Right renal pelvis (tissue), 4 donors: Measurements from ENCODE around the gene OR5AU1. TPM values are rescaled to one million over a fixed set of nuclear protein-coding genes. Genes with fewer than 3 reads are reported as not detected.

Experiments
- DNase-seq, 4 donors: peaks; one replicate each; pipeline ENCODE4 v3.0.0-alpha.2; 2013; ENCODE audit warnings: low read depth in 4 of 4, low spot score in 3 of 4, missing footprints in 1 of 4
- polyA plus RNA-seq, 4 donors: library from polyadenylated mRNA; unstranded; fragments of 120-200 nt; gene quantifications; one replicate each; pipeline ENCODE4 v1.2.1, GENCODE V29; 2013; ENCODE audit not compliant: insufficient read length in 4 of 4

OR5AU1 gene
- under 1 TPM in 3 of 4 donors, not detected in 1; 0.01 to 0.05 (median 0.03) TPM for polyA plus RNA-seq

DNA sequence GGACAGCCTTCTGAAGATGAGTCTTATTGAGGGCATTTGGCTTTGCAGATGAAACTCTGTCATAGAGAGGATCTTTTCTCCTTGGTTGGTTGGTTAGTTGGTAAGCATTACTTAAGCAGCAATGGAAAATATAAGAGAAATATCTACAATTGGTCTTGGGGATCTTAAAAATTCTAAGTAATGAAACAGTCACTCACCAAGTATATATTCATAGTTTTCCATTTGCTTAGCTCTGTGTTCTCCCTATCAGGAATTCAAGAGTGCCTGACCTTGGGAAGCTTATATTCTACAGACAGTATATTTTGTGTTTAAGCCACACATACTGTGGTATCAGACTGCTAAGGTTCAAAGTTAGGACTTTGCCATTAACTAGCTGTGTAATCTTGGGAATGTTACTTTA, at the start of gene OR5AU1:
TSS of gene OR5AU1 (minus strand) at position 101 of the 400 bp plus-strand sequence. CDS start 191 bp downstream, outside the sequence.
- no peak for DNase-seq

GRCh38 chr14:21205026-21205677, 49.3 kb upstream of the OR5AU1 start:
- no peak for DNase-seq

- no peak for DNase-seq
These were observed 48.5 kb upstream of the OR5AU1 start for GRCh38 chr14:21204167-21205025.

DNA sequence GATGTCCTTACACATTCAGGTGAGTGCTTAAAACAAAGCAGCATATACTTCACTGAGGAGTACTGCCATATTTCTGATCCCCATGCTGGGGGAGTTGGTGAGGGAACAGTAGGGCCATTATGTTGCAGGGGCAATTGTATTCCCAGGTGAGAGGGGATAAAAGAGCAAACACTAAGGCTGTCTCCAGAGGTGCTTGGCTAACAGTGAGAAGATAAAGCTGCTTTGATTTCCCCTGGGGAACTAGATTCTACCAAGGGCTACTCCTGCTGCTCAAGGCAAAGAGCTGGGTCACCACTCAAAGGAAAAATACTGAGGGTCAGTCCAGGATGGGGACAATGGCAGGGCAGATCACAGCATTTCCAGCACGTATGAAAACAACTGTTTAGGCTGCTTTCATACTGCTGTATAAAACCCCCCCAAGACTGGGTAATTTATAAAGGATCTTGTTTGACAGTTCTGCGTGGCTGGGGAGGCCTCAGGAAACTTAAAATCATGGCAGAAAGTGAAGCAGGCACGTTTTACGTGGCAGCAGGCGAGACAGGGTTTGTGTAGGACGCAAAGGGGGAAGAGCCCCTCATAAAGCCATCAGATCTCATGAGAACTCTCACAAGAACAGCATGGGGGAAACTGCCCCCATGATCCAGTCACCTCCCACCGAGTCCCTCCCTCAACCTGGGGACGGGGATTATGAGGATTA, 47.8 kb upstream of the OR5AU1 start:
- no peak for DNase-seq

DNA sequence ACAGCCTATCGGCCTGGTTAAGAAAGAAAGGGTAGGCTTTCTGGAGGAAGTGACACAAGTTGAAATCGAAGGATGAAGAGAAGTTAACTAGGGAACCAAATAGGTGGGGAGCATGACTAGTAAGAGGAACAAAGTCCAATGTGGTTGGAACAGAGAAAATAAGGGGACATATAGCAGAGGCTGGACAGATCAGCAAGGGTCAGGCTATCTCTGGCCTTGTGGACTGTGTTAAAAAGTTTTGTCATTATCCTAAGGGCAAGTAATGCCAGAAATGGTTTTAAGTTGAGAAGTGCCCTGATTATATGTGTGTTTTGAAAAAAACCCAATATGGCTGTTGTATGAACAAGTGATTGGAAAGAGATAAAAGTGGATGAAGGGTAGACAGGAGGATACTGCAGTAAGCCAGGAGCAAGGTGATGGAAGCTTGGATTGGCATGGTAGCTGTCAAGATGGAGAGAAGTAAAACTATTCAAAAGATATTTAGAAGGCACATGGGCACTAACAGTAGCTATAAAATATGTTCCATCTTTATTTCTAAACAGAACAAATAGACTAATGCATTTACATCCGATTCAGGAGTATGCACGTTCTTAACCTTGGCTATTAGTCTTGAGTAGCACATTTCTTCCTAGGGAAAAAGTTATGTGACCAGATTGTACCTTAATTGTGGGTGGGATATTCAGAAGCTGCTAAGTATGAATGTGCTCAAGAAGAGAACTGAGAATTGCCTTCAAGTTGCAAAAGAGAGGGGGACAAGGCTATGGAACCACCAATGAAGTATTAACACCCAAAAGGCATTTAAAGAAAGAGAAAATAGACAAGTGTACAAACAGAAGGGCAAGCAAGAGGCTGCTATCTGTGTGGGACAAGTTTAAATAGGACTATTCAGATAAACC, 46.8 kb upstream of the OR5AU1 start:
- DNase-seq: no peak

- no peak for DNase-seq
These were observed 46.0 kb upstream of the OR5AU1 start for GRCh38 chr14:21201732-21202462.

DNA sequence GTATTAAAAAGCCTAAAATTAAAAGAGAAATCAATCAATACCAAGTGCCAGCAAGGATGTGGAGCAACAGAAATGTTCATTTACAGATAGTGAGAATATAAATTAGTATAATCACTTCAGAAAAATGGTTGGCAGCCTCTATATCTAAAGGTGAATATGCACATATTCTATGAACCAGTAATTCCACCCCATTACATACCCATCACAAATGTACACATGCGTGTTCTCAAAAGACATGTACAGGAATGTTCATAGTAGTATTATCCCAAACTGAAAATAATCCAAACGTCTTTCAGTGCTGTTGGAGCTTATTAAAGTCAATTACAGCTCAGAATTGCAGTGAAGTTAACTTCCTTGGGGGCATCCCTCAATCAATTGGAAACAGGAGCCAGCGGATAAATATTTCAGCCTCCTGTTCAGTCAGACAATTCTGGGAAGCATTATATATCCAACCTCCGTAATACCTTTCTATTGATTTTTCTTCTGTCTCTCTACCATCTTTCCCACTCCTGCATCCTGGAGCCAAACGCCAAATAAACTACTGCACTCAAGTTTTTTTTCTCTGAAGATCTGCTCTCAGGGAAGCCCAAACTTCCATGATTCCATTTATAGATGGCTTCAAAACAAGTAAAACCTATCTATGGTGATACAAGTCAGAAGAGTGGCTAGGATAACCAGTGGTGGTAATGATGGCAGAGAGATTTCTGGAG, 45.0 kb upstream of the OR5AU1 start:
- no peak for DNase-seq

- no peak for DNase-seq
These were observed 44.0 kb upstream of the OR5AU1 start for GRCh38 chr14:21199611-21200560.

DNA sequence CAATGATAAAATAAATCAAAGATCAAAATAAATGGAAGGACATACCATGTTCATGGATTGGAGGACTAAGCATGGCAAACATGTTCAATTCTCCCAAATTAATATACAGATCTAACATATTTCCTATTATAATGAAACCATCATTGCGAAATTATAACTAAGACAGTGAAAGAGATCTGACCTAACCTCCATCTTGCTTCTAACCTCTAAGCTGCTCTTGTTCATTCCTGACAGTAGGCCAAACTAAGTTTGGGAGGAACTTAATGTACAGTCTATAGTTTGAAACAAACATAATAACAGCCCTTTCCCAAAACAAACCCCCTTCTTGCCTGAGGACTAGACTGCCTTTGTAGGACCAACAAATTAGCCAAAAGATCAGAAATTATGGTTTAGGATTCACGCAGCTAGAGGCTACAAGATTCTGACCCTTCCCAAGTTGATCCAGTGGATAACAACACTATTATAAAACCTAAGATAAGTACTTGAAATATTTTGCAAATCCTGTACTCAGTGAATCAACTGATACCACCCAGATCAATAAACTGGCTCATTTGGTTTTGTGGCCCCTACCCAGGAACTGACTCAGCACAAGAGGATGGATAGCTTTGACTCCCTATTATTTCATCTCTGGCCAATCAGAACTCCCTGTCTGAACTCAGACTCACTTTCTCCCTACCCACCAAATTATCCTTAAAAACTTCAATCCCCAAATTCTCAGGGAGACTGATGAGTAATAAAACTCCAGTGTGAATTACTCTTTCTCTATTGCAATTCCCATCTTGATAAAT, 41.7 kb upstream of the OR5AU1 start:
- no peak for DNase-seq

DNA sequence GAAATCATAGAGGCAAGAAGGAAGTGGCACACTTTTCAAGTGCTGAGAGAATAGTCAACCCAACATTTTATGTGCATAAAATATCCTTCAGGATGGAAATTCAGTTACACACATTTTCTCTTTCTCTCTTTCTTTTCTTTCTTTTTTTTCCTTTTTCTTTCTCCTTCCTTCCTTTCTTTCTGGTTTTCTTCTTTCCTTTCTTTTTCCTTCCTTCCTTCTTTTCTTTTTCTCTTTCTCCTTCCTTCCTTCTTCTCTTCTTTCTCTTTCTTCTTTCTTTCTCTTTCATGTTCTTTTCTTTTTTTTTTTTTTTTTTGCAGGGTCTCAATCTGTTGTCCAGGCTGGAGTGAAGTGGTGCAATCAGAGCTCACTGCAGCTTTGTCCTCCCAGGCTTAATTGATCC, 38.7 kb upstream of the OR5AU1 start:
- DNase-seq: no peak

- DNase-seq: no peak
These were observed 37.1 kb upstream of the OR5AU1 start for GRCh38 chr14:21192875-21193535.

DNA sequence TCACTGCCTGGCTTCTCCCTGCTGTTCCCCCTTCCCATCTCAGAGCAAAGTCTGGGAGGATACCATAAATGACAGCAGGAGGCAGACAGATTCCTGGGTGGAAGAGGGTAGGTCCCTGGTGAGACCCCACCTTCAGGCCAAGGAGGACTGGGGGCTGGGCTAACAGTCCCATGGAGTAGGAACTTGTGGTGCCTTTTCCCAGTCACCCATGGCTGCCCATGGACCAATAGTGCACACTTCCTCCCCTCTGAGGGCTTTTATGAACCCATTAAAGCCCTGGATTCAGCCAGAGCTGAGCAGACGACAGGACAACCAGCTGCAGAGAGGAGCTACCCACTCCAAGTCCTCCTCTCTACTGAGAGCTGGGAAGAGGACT, 36.6 kb upstream of the OR5AU1 start:
- DNase-seq: no peak

GRCh38 chr14:21191809-21192446, 36.1 kb upstream of the OR5AU1 start:
- DNase-seq: peak; percentile 7 to 42 (median 32)

DNA sequence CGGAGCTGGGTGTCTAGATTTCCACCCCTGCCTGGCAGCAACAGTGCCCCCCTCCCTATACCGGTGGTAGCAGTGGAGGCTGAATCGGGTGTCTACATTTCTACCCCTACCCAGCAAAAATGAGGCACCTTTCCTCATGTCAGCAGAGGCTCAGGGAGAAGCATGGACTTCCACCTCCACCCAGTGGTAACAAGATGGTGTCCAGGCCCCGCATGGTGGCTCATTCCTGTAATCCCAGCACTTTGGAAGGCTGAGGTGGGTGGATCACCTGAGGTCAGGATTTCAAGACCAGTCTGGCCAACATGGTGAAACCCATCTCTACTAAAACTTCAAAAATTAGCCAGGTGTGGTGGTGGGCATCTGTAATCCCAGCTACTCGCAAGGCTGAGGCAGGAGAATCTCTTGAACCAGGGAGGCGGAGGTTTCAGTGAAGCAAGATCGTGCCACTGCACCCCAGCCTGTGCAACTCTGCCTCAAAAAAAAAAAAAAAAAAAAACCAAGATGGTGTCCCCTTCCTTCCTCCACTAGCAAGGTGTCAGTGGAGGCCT, 35.5 kb upstream of the OR5AU1 start:
- no peak for DNase-seq

GRCh38 chr14:21185491-21185890, 29.6 kb upstream of the OR5AU1 start:
- peak in 1 of 4 donors; percentile 16 for DNase-seq

GRCh38 chr14:21184254-21184653, 28.4 kb upstream of the OR5AU1 start:
- no peak for DNase-seq
